ENCODE results near the gene NHERF1. TPM values are rescaled to one million over a fixed set of nuclear protein-coding genes. Genes with fewer than 3 reads are reported as not detected.
A peak's percentile ranks its signal among the peaks of the same experiment; 100 is the strongest.

Gene NHERF1
- total RNA-seq, 2 experiments from 2014 or later: 284 to 377 TPM

DNA sequence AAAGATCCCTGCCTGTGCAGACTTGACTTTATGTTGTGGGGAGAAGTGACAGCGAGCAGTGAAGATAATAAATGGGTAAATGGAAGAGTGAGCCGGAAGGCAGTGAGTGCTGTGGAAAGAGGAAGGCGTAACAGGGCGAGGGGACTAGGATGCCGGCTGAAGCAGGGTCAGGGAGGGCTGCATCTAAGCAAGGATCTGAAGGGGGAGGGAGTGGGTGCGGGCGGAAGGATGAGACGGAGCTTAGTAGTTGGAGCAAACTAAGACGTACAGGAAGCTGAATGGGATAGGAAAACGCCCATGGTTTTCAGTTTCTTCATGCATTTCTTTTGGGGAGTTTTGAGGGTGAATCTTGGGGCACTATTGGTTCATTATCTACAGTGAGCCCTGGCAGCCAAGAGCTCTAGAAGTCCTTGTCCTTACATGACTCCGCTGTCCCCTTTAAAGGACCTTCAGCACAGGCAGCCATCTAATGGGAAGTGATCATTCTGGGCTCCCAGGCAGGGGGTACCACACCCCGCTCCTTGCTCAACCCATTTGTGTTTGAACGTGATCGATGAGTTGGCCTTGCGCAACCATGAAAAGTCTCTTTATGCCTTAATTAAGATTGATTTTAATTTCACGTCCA is 38.1 kb downstream of the NHERF1 start:
- Mint-ChIP-seq H3K4me1 (peaks cover 45% of the 10 kb centered on the region), H3K27ac (peak overlapping the region; percentile 2), H3K4me3 (no peak overlapping the region), H3K27me3 (no peaks in the 10 kb centered on the region), H3K9me3 (ENCODE audit: low read depth) (no peaks in the 10 kb centered on the region), H3K36me3 (peaks cover 14% of the 10 kb centered on the region)
- DNase-seq (no peak), ATAC-seq (no peak)
- CTCF ChIA-PET: interaction anchor here (0.9 to 9.3 kb wide), 5 partner anchors 41 to 129 kb away, joined by 3 to 262 read pairs (median 5); partner anchors contain the start of genes FDXR and GRIN2C

DNA sequence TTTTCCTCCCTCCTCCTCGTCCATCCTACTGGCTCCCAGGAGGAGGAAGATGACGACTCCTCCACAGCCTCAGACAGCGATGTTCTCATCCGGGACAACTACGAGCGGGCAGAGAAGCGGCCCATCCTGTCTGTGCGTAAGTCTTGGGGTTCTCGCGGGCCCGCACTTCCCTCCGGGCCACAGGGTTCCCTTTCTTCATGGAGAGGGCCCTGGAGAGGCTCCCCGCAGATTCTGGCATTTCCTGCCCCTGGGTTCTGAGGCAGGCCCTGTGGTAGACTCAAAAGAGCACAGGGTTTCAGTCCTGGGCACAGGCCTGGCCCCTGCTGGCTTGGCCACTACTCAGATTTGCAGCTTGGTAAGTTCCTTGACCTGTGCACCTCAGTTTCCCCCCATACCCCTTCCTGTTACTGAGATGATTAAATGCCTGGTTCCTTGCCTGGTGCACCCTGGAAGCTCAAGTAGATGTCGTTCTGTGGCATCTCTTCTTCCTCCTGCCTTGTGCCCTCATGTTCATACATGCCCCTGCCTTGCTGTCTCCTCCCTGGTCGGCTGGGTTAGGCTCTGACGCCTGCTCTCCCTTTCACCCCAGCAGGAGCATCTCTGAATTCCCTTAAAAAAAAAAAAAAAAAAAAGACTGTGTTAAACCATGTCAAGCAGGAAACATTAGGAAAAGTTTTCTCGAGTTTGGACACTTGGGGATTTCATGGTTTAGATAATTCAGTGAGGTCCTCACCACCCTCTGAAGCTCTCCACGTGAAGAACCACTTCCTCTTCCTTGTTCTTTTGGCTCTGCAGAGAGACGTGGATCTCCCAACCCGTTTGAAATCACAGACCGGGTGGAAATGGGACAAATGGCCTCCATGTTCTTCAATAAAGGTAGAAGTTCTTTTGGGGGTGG is 42.0 kb downstream of the NHERF1 start:
- peak overlapping the region; percentile 47 for H3K27ac Mint-ChIP-seq
- H3K4me3 Mint-ChIP-seq: no peak overlapping the region
- no peaks in the 10 kb centered on the region for H3K27me3 Mint-ChIP-seq
- CTCF ChIA-PET: interaction anchor here (0.6 to 8.7 kb wide), 48 partner anchors 10 to 399 kb away, joined by 3 to 262 read pairs (median 5); partner anchors contain the start of genes FDXR, GRIN2C, NAT9 and RAB37
- H3K36me3 Mint-ChIP-seq: peaks cover 21% of the 10 kb centered on the region
- peaks cover 25% of the 10 kb centered on the region for H3K4me1 Mint-ChIP-seq
- H3K9me3 Mint-ChIP-seq (ENCODE audit: low read depth): no peaks in the 10 kb centered on the region
- ATAC-seq: no peak
- no peak for DNase-seq

DNA sequence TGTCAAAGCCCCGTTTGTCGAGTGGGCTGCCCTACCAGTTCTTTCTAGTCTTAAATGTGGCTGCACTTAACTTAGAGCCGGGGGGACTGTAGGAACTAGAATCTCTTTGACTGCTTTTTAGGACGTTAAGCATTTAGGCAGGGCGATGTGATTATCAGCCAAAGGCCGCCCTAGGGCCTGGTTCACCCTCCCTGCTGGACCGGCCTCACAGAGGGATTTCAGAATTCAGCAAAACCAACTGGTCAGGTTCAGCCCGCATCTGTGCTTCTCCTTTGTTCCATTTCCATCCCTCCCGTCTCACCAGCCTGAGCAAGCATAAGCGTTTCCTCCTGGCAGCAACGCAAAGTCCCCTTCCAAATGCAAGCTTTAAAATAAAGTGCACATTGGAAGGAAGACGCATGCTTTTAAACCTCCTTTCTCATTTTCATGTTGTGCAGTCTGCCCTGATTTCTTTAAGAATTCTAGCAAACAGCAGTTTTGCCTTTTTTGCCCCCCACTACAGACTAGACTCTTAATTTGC is 44.2 kb downstream of the NHERF1 start:
- H3K4me1 Mint-ChIP-seq: peaks cover 25% of the 10 kb centered on the region
- DNase-seq (no peak), ATAC-seq (no peak)
- no peak overlapping the region for H3K27ac Mint-ChIP-seq
- no peaks in the 10 kb centered on the region for H3K27me3 Mint-ChIP-seq
- CTCF ChIA-PET: interaction anchor here (1.1 to 8.7 kb wide), 9 partner anchors 14 to 227 kb away, joined by 3 to 262 read pairs (median 11); partner anchors contain the start of genes FDXR, GRIN2C and NAT9
- peaks cover 20% of the 10 kb centered on the region for H3K36me3 Mint-ChIP-seq
- no peaks in the 10 kb centered on the region for H3K9me3 Mint-ChIP-seq (ENCODE audit: low read depth)
- H3K4me3 Mint-ChIP-seq: no peak overlapping the region

DNA sequence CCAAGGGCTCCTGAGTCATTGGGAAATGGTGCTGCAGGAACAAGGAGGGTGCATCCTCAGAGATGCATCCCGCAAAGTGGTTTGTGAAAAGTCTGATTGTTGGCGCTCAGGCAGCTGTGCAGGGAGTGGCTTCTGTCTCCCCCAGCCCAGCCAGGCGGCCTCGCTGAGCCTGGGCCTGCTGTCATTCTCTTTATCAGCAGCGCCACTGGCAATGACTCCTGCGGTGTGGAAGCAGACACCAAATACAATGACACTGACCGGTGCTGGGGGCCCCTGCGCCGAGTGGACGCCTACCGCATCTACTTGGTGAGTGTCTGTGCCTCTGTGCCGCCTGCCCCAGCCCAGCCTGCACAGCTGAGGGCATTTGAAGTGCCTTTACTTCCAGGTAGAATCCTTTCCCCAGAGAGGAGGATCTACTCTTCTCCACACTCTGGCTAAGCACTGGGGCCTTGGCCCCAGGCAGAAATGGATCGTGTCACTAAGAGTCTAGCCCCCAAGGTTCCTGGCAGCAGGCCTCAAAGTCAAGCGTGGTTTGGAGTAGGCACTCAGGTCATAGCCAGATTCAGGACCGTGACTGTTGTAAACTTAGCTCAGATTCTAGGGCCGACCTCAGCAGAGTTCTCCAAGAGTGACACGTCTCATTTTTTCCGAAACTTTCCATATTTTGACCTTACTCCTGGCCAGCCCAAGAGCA is 47.0 kb downstream of the NHERF1 start:
- Mint-ChIP-seq H3K4me3 (no peak overlapping the region), H3K4me1 (peaks cover 19% of the 10 kb centered on the region), H3K36me3 (peaks cover 19% of the 10 kb centered on the region), H3K9me3 (ENCODE audit: low read depth) (no peaks in the 10 kb centered on the region), H3K27me3 (no peaks in the 10 kb centered on the region), H3K27ac (no peak overlapping the region)
- ATAC-seq (no peak), DNase-seq (no peak)
- CTCF ChIA-PET: interaction anchor here (1.1 to 8.7 kb wide), 4 partner anchors 36 to 138 kb away, joined by 3 to 262 read pairs (median 4); partner anchors contain the start of genes FDXR and GRIN2C

DNA sequence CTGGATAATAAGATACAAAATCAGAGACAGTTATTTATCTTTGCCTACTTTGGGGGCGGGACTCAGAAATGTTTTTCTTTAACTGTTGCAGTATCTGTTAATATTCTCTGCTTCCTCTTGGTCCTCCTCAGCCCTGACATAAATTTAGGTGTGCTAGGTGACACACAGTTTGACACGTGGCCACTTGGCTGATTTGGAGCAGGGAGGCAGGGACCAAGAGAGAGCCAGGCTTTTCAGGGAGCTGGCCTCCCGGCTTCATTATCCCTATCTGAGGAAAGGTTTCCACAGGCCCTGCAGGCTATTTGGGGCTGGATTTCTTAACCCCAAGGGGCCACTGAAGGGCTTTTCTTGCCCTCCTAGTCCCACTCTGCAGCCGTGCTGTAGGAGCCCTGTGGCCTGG is 47.8 kb downstream of the NHERF1 start:
- Mint-ChIP-seq H3K4me1 (peaks cover 12% of the 10 kb centered on the region), H3K4me3 (no peak overlapping the region), H3K27me3 (no peaks in the 10 kb centered on the region), H3K9me3 (ENCODE audit: low read depth) (no peaks in the 10 kb centered on the region), H3K36me3 (peaks cover 16% of the 10 kb centered on the region), H3K27ac (no peak overlapping the region)
- ATAC-seq: no peak
- CTCF ChIA-PET: interaction anchor here (1.1 to 1.8 kb wide), 3 partner anchors 37 to 139 kb away, joined by 3 to 4 read pairs (median 3); no protein-coding TSS in a partner anchor
- DNase-seq: no peak

DNA sequence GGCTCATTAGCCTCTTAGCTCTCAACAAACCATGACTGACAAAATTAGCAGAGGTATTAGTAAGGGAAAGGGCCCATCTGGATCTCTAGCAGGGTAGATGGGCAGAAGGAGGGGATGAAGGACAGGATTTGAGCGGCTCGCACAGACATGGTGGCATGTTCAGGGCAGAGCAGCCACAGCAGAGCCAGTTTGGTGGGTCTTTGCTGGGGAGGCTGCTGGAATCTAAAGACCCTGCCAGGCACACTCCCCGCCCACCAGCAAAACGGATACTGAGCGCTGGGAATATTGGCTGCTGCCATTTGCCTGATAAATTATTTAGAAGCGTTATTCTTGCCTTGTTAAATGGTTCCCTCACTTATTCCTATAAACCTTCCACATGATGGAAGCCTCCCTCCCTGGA is 48.4 kb downstream of the NHERF1 start:
- H3K36me3 Mint-ChIP-seq: peaks cover 16% of the 10 kb centered on the region
- no peaks in the 10 kb centered on the region for H3K9me3 Mint-ChIP-seq (ENCODE audit: low read depth)
- no peaks in the 10 kb centered on the region for H3K27me3 Mint-ChIP-seq
- CTCF ChIA-PET: interaction anchor here (1.1 to 1.8 kb wide), 2 partner anchors 64 to 140 kb away, joined by 3 to 4 read pairs; no protein-coding TSS in a partner anchor
- ATAC-seq (no peak), DNase-seq (no peak)
- H3K4me1 Mint-ChIP-seq: peaks cover 8% of the 10 kb centered on the region
- no peak overlapping the region for H3K4me3 Mint-ChIP-seq
- no peak overlapping the region for H3K27ac Mint-ChIP-seq

DNA sequence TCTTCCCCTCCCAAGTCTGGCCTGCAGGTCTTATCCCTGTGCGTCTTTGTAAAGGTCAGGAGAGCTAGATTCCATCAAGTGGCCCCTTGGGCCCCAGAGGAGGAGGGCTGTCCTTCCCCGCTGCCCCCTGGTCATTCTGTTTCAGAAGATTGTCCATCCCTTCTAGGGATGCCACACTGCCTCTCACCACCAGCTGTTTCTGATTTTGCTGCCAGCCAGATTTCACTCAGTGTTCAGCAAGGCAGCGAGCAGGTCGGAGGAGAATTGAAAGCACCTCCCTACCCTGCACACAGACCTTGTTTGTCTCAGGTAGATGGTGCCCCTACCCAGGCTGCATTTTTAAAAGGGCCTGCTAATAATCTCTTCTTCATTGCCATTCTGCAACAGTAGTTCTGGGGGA is 49.4 kb downstream of the NHERF1 start:
- Mint-ChIP-seq H3K4me3 (no peak overlapping the region), H3K4me1 (peaks cover 7% of the 10 kb centered on the region), H3K36me3 (peaks cover 15% of the 10 kb centered on the region), H3K9me3 (ENCODE audit: low read depth) (no peaks in the 10 kb centered on the region), H3K27ac (no peak overlapping the region), H3K27me3 (no peaks in the 10 kb centered on the region)
- DNase-seq (no peak), ATAC-seq (no peak)
- CTCF ChIA-PET: no interaction called here

DNA sequence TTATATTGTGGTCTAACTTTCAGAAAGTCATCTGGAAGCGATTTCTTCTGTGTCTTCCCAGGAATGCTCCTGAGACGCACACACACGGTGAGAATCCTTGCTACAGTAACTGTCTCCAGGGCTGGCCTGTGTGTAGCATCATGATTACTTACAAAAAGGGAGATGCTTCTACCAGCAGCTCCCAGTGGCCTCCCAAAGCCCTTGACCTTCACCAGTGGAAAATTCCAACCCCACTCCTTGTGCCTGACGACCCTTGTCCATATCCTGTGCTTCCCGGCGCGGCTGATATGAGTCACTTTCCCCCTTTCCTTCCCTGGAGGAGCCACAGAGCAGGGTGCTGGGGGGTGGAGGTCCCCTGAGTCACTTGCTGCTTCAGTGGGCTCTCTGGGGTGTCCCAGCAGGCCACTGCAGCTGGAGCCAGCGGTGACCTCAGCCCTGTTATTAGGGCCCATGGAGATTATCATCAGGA is 49.8 kb downstream of the NHERF1 start:
- CTCF ChIA-PET: no interaction called here
- H3K4me3 Mint-ChIP-seq: no peak overlapping the region
- DNase-seq: no peak
- ATAC-seq: no peak
- H3K27me3 Mint-ChIP-seq: no peaks in the 10 kb centered on the region
- no peaks in the 10 kb centered on the region for H3K9me3 Mint-ChIP-seq (ENCODE audit: low read depth)
- H3K36me3 Mint-ChIP-seq: peaks cover 11% of the 10 kb centered on the region
- H3K27ac Mint-ChIP-seq: no peak overlapping the region
- H3K4me1 Mint-ChIP-seq: peaks cover 6% of the 10 kb centered on the region

DNA sequence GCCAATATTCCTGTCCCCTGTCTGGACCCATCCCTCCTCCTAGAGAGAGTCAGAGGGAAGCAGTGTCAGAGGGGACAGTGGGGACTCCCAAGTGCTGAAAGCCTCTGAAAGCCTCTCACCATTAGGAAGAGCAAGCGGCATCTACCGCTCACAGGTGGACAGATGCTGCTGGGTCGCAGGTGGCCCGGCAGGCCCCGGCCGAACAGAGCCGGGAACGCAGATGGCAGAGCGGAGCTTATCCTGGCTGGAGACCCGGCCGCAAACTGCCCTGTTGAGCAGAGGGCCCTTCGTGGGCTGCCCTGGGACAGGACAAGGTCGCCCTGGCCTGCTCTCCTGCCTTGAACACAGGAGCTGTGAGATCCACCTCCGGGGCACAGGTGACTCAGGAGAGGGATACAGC is 50.7 kb downstream of the NHERF1 start:
- CTCF ChIA-PET: no interaction called here
- H3K9me3 Mint-ChIP-seq (ENCODE audit: low read depth): no peaks in the 10 kb centered on the region
- H3K27me3 Mint-ChIP-seq: no peaks in the 10 kb centered on the region
- H3K4me1 Mint-ChIP-seq: peaks cover 6% of the 10 kb centered on the region
- DNase-seq: no peak
- no peak overlapping the region for H3K27ac Mint-ChIP-seq
- H3K4me3 Mint-ChIP-seq: no peak overlapping the region
- H3K36me3 Mint-ChIP-seq: peaks cover 10% of the 10 kb centered on the region
- no peak for ATAC-seq

DNA sequence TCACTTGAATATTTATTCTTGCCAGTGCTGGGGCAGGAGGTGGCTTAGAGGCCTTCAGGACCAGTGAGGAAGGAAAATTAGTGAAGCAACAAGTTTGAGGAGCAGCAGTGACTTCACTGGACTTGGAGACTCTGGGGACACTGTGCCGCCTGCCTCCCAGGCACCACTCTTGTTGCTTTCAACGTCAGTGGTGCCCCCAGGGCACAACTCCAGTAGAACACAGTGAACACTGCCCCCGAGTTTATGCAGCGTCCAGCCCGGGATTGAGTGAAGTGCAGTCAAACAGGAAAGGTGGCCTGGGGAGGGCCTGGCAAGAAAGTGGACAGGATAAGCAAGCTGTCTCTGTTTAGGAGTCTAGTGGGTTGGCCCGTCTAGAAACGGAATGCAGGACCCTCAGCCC is 52.1 kb downstream of the NHERF1 start:
- peaks cover 6% of the 10 kb centered on the region for H3K36me3 Mint-ChIP-seq

DNA sequence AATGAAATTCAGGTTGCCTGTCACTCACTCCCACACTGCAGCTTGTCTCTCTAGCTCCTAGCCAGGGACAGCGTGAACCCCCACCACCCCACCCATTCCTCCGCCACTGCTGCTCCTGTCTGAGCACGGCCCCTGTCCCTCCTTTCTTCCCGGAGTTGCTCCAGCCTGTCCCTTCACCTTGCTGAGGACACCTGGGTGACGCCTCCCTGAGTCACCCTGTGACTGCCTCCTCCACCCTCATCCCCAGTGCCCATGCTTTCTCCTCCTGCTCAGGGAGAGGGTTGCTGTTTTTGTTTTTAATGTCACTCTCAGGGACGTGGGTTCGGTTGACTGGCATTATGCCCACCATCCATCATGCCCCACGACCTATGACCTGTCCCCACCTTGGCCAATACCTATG is 53.5 kb downstream of the NHERF1 start:
- no peaks in the 10 kb centered on the region for H3K9me3 Mint-ChIP-seq (ENCODE audit: low read depth)
- no peak overlapping the region for H3K27ac Mint-ChIP-seq
- CTCF ChIA-PET: interaction anchor here (1.0 kb wide), 1 partner anchor 11 kb away, joined by 5 read pairs; no protein-coding TSS in a partner anchor

More for the DNA sequence above, 52.1 kb downstream of the NHERF1 start:
- H3K4me1 Mint-ChIP-seq: peaks cover 6% of the 10 kb centered on the region
- DNase-seq (no peak), ATAC-seq (no peak)
- H3K4me3 Mint-ChIP-seq: no peak overlapping the region
- no peaks in the 10 kb centered on the region for H3K27me3 Mint-ChIP-seq
- H3K9me3 Mint-ChIP-seq (ENCODE audit: low read depth): no peaks in the 10 kb centered on the region
- CTCF ChIA-PET: interaction anchor here (1.3 kb wide), 1 partner anchor 9 kb away, joined by 5 read pairs; no protein-coding TSS in a partner anchor
- no peak overlapping the region for H3K27ac Mint-ChIP-seq

DNA sequence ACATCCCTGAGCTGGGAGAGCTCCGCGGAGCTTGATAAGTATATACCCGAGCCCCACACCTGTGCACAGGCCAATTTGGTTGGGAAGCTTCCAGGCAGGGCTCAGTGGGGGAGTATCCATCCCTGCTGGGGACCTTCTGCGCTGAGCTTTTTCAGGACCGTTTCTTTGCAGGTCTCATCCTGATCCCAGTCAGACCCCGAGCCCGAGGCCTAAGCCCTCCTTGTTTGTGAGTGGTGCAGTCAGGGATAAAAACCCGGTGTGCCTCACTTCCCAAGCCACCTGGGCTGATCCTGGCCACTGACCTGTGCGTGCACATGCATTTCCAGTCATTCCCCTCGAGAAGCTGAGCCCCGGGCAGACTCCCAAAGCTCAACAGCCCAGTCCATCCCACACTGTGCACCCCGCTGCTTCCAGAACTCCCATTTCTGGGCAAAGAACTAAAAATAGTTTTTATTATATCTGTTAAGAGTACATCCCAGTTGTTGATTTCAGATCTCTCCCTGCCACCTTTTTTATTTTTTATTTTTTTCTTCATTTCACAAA is 55.0 kb downstream of the NHERF1 start:
- no peaks in the 10 kb centered on the region for H3K4me1 Mint-ChIP-seq

More for the DNA sequence above, 53.5 kb downstream of the NHERF1 start:
- no peak for ATAC-seq
- no peak overlapping the region for H3K4me3 Mint-ChIP-seq
- peaks cover 6% of the 10 kb centered on the region for H3K4me1 Mint-ChIP-seq
- H3K36me3 Mint-ChIP-seq: peaks cover 6% of the 10 kb centered on the region
- DNase-seq: no peak
- no peaks in the 10 kb centered on the region for H3K27me3 Mint-ChIP-seq

More for the DNA sequence above, 55.0 kb downstream of the NHERF1 start:
- Mint-ChIP-seq H3K27ac (no peak overlapping the region), H3K27me3 (no peaks in the 10 kb centered on the region), H3K9me3 (ENCODE audit: low read depth) (no peaks in the 10 kb centered on the region), H3K4me3 (no peak overlapping the region), H3K36me3 (peaks cover 4% of the 10 kb centered on the region)
- DNase-seq (no peak), ATAC-seq (no peak)
- CTCF ChIA-PET: no interaction called here
